B cell (primary cell): ENCODE measurements around the gene CXorf49. TPM values are rescaled to one million over a fixed set of nuclear protein-coding genes. Genes with fewer than 3 reads are reported as not detected.
"Not testable (repeated sequence)": the region's sequence is repeated elsewhere in the genome, so short reads cannot be mapped to it uniquely, and the experiment has no call there.

Experiments
- ATAC-seq: fragments of 200-7000 bp; cut with Tn5 transposase; one replicate; pipeline ENCODE4 v1.10.0; 2021; ENCODE audit warnings: low read depth, mild to moderate bottlenecking, moderate number of reproducible peaks, moderate library complexity
- CTCF ChIA-PET: fragments of 350-600 bp; sonication (Branson Sonifier 250); formaldehyde crosslinking; loops from one replicate; lab custom pipeline; 2021; ENCODE audit warnings: antibody characterized with exemption, inconsistent platforms; lab: Charles Lee
- POLR2A ChIA-PET: fragments of 350-600 bp; sonication (Branson Sonifier 250); formaldehyde crosslinking; loops from one replicate; lab custom pipeline; 2021; ENCODE audit warnings: antibody characterized with exemption; lab: Charles Lee
- DNase-seq: peaks from one replicate; pipeline ENCODE4 v3.0.0; 2013
- H2AFZ ChIP-seq: 2 replicates; pipeline ENCODE4 v1.6.1; 2012; ENCODE audit warnings: mild to moderate bottlenecking, low read depth, low read length; ENCODE audit not compliant: insufficient read depth, poor library complexity, severe bottlenecking
- H3K27ac ChIP-seq, 2 donors: 1 replicate in 1 of 2; 2 replicates in 1 of 2; pipeline ENCODE4 v1.5.1; 2012 to 2013; ENCODE audit warnings: low read length in 2 of 2, mild to moderate bottlenecking in 2 of 2, moderate library complexity in 1 of 2
- H3K27me3 ChIP-seq, 4 experiments: fragments of 200-600 bp in 1 of 4; sonication (generic) in 1 of 4; replicated peaks in 1 of 4; 1 replicate in 2 of 4; 2 replicates in 2 of 4; pipeline versions ENCODE4 v1.6.1 to v1.7.0; 2013 to 2016; ENCODE audit warnings: low read length in 3 of 4, mild to moderate bottlenecking in 2 of 4, mixed read lengths in 1 of 4, moderate library complexity in 1 of 4; ENCODE audit not compliant: insufficient read depth in 4 of 4, control insufficient read depth in 3 of 4; ENCODE audit errors: control extremely low read depth in 1 of 4
- H3K36me3 ChIP-seq, 2 experiments: replicated peaks in 1 of 2; 1 replicate in 1 of 2; 2 replicates in 1 of 2; pipeline versions ENCODE4 v1.6.1 to v1.7.1; 2013; ENCODE audit warnings: low read length in 1 of 2; ENCODE audit not compliant: insufficient read depth in 2 of 2, control insufficient read depth in 1 of 2; ENCODE audit errors: control extremely low read depth in 1 of 2, extremely low read depth in 1 of 2
- H3K4me1 ChIP-seq, 2 donors: fragments of 200-600 bp in 1 of 2; sonication (generic) in 1 of 2; 1 replicate in 1 of 2; 2 replicates in 1 of 2; pipeline versions ENCODE4 v1.5.1 to v1.6.1; 2013 to 2017; ENCODE audit warnings: low read length in 2 of 2; ENCODE audit not compliant: control insufficient read depth in 2 of 2, insufficient read depth in 2 of 2
- H3K4me2 ChIP-seq: replicated peaks from 2 replicates; pipeline ENCODE3; 2012; ENCODE audit warnings: mild to moderate bottlenecking, low read depth, low read length; ENCODE audit not compliant: poor library complexity, severe bottlenecking
- H3K4me3 ChIP-seq, 5 experiments: fragments of 200-600 bp in 1 of 5; sonication (generic) in 1 of 5; 1 replicate in 3 of 5; 2 replicates in 2 of 5; pipeline versions ENCODE4 v1.5.1 to v1.7.0; 2011 to 2016; ENCODE audit warnings: low read length in 4 of 5, mild to moderate bottlenecking in 4 of 5, low read depth in 2 of 5, control low read depth in 1 of 5, moderate library complexity in 1 of 5; ENCODE audit not compliant: insufficient read depth in 1 of 5; ENCODE audit errors: control extremely low read depth in 1 of 5, extremely low read depth in 1 of 5
- H3K79me2 ChIP-seq: fragments of 200-600 bp; sonication (generic); one replicate; pipeline ENCODE4 v1.6.0; 2016; ENCODE audit warnings: low read length; ENCODE audit not compliant: control insufficient read depth, insufficient read depth
- H3K9ac ChIP-seq: fragments of 200-600 bp; sonication (generic); 2 replicates; pipeline ENCODE4 v1.6.1; 2017; ENCODE audit warnings: mild to moderate bottlenecking, low read length, moderate library complexity
- H3K9me3 ChIP-seq, 3 donors: one replicate each; pipeline versions ENCODE4 v1.6.1 to v1.7.1; 2013; ENCODE audit warnings: low read length in 2 of 3; ENCODE audit not compliant: control insufficient read depth in 2 of 3, insufficient read depth in 1 of 3; ENCODE audit errors: control extremely low read depth in 1 of 3
- H4K20me1 ChIP-seq: 2 replicates; pipeline ENCODE4 v1.6.0; 2012; ENCODE audit warnings: mild to moderate bottlenecking, low read length; ENCODE audit not compliant: insufficient read depth, control insufficient read depth, poor library complexity, severe bottlenecking
- H3K27ac Mint-ChIP-seq: one replicate; pipeline ENCODE4 v1.8.0; 2021; ENCODE audit warnings: mixed read lengths
- H3K27me3 Mint-ChIP-seq: one replicate; pipeline ENCODE4 v1.8.0; 2021; ENCODE audit warnings: mixed read lengths
- H3K4me1 Mint-ChIP-seq: one replicate; pipeline ENCODE4 v1.8.0; 2021; ENCODE audit warnings: mixed read lengths
- H3K4me3 Mint-ChIP-seq: one replicate; pipeline ENCODE4 v1.8.0; 2021; ENCODE audit warnings: mixed read lengths
- H3K9me3 Mint-ChIP-seq: one replicate; pipeline ENCODE4 v1.8.0; 2022; ENCODE audit warnings: mixed read lengths; ENCODE audit not compliant: insufficient read depth
- EZH2 ChIP-seq: IDR thresholded peaks from 2 replicates; pipeline ENCODE4 v1.6.1; 2012; ENCODE audit warnings: borderline replicate concordance, low read depth, mild to moderate bottlenecking, moderate library complexity, low read length; ENCODE audit not compliant: insufficient read depth, poor library complexity, severe bottlenecking
- WGBS: methylation state at CpG from one replicate; pipeline ENCODE4 v1.1.5; 2013; ENCODE audit warnings: missing lambda C conversion rate; ENCODE audit not compliant: insufficient coverage; 5-methylcytosine and 5-hydroxymethylcytosine counted together
- intact Hi-C: fragments of 100-400 bp; cut with micrococcal nuclease; formaldehyde crosslinking; loops from one replicate; pipeline ENCODE4 v1.10.0; 2022
- polyA plus RNA-seq: library from polyadenylated mRNA; depleted of rRNA; stranded (reverse); fragments of >200 nt; gene quantifications from 2 replicates; pipeline ENCODE4 v1.2.3, GENCODE V29; 2012
- total RNA-seq, 2 donors: library from RNA; stranded (reverse); fragments of 120-200 nt in 1 of 2; gene quantifications; 1 replicate in 1 of 2; 2 replicates in 1 of 2; pipeline versions ENCODE4 v1.2.3 to v1.2.4, GENCODE V29; 2013 to 2022
- TF ChIP-seq, protein P1 (sequence below): fragments of 200-600 bp; IDR thresholded peaks from one replicate; pipeline ENCODE4 v1.8.0; 2022; ENCODE audit warnings: antibody characterized with exemption, mild to moderate bottlenecking

Gene CXorf49
- total and polyA plus RNA-seq, 2 donors (not counting 1 experiment from before 2014, with no cell fraction given) = not detected

DNA sequence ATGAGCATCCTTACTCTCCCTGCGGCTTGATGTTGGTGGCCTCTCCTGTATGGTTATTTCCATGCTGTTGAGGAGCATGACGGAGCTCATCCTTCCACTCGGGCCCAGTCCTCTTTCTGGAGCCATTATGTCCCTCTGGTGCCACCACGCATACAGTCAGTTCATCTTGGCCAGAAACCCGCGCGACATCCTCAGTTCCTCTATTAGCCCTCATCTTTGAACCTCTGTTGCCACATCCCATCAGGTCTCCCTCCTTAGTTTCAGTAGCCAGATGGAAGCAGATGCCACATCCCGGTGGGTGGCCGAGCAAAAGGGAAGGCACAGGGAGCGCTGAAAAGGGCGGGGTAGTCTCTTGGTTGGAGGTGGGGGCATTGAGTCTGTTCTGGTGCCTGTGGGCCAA, 46.1 kb downstream of the CXorf49 start:
- Mint-ChIP-seq H3K4me3 (no peak overlapping the region), H3K27ac (no peak overlapping the region), H3K9me3 (no peaks in the 10 kb centered on the region), H3K4me1 (no peaks in the 10 kb centered on the region), H3K27me3 (peaks cover 18% of the 10 kb centered on the region)
- 95% methylated on average over 4 of the region's 11 CpGs for whole genome bisulfite sequencing
- Histone ChIP-seq H3K9me3 (no peaks in the 10 kb centered on the region), H3K4me1 (no peaks in the 10 kb centered on the region), H3K36me3 (no peaks in the 10 kb centered on the region), H3K4me2 (no peak overlapping the region), H3K27ac (no peak overlapping the region), H3K9ac (no peak overlapping the region), H3K79me2 (no peaks in the 10 kb centered on the region), H4K20me1 (no peaks in the 10 kb centered on the region), H3K4me3 (no peak overlapping the region), H2AFZ (no peak overlapping the region), H3K27me3 (no peaks in the 10 kb centered on the region)
- POLR2A ChIA-PET = no interaction called here
- TF ChIP-seq, protein P1, sequence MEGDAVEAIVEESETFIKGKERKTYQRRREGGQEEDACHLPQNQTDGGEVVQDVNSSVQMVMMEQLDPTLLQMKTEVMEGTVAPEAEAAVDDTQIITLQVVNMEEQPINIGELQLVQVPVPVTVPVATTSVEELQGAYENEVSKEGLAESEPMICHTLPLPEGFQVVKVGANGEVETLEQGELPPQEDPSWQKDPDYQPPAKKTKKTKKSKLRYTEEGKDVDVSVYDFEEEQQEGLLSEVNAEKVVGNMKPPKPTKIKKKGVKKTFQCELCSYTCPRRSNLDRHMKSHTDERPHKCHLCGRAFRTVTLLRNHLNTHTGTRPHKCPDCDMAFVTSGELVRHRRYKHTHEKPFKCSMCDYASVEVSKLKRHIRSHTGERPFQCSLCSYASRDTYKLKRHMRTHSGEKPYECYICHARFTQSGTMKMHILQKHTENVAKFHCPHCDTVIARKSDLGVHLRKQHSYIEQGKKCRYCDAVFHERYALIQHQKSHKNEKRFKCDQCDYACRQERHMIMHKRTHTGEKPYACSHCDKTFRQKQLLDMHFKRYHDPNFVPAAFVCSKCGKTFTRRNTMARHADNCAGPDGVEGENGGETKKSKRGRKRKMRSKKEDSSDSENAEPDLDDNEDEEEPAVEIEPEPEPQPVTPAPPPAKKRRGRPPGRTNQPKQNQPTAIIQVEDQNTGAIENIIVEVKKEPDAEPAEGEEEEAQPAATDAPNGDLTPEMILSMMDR = no peak
- no peak for TF ChIP-seq EZH2
- intact Hi-C loops = no loop called here
- no peak for DNase-seq
- CTCF ChIA-PET = no interaction called here
- ATAC-seq = no peak

DNA sequence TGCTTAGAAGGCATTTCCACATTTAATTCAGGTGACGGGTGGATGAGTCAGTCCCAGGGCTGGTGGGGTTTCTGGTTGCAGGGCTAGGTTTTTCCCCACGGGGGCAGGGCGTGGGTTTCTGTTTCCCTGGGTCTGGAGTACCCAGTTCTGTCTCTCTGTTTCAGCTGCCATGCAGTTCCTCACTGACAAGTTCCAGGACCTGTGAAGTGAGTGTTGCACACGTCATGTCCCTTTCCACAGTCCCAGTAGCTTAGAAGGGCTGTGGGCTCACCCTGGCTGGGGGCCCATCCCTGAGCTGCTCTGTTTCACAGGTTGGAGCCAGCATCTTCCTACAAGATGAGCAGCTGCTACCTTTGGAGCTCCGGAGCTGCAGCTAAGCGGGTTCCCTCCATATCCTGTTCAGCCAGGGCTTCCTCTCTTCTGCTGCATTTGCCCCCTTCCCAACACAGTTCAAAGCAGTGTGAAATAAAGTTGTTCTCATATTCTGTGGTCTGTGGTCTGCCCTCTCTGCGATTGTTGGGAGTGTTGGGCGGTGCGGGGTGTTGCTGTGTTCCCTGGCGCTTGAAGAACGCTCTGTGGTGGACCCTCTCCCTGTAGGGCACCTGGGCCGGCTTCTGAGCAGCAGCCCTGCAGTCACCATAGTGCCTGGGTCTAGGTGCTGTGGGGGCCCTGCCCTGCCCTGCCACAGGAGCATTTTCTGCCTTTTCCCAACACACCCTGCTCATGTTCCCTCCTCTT, 46.9 kb downstream of the CXorf49 start:
- Histone ChIP-seq H3K4me3 (no peak overlapping the region), H3K4me1 (no peaks in the 10 kb centered on the region), H3K9ac (no peak overlapping the region), H4K20me1 (no peaks in the 10 kb centered on the region), H2AFZ (no peak overlapping the region), H3K79me2 (no peaks in the 10 kb centered on the region), H3K27ac (no peak overlapping the region), H3K4me2 (no peak overlapping the region), H3K9me3 (no peaks in the 10 kb centered on the region), H3K27me3 (no peaks in the 10 kb centered on the region), H3K36me3 (no peaks in the 10 kb centered on the region)
- ATAC-seq (no peak), DNase-seq (no peak)
- intact Hi-C loops = no loop called here
- POLR2A ChIA-PET = no interaction called here
- CTCF ChIA-PET = no interaction called here
- TF ChIP-seq, protein P1 = no peak
- no peak for TF ChIP-seq EZH2
- Mint-ChIP-seq H3K4me3 (no peak overlapping the region), H3K9me3 (no peaks in the 10 kb centered on the region), H3K27me3 (peaks cover 18% of the 10 kb centered on the region), H3K27ac (no peak overlapping the region), H3K4me1 (no peaks in the 10 kb centered on the region)
- 0% methylated on average over 2 of the region's 12 CpGs for WGBS

DNA sequence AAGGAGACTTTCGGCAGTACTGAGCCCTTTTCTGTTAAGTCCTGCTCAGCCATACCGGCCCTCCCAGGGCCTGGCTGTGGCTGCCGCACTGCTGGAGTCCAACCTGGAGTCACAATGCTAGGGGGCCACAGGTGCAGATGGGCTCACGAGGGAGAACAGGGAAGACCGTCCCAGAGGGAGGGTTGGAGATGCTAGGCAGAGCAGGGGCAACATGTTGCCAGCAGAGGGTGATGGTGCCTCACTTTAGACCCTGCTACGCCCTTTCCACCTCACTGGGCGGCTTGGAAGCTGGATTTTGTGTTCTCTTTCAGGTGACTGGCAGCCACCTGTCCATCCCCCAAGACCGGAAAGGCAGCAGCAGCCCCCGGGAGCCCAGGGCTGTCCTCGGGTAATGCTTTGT, 48.1 kb downstream of the CXorf49 start:
- H3K9ac ChIP-seq, H3K4me3 ChIP-seq, H3K79me2 ChIP-seq, POLR2A ChIA-PET, DNase-seq, H3K9me3 Mint-ChIP-seq, H3K4me1 Mint-ChIP-seq, H3K27ac Mint-ChIP-seq, CTCF ChIA-PET, H3K36me3 ChIP-seq, H3K4me3 Mint-ChIP-seq, ATAC-seq, H3K27ac ChIP-seq, H4K20me1 ChIP-seq, H2AFZ ChIP-seq, H3K4me2 ChIP-seq, intact Hi-C loops, H3K27me3 ChIP-seq, H3K9me3 ChIP-seq, H3K4me1 ChIP-seq: not testable (repeated sequence)
- WGBS = 57% methylated on average over 2 of the region's 10 CpGs
- peaks cover 18% of the 10 kb centered on the region for H3K27me3 Mint-ChIP-seq
